ENCODE results near the gene MAST4. TPM values are rescaled to one million over a fixed set of nuclear protein-coding genes. Genes with fewer than 3 reads are reported as not detected.

The MAST4 gene
- total RNA-seq, 2 donors from 2014 or later, result 30.5 to 47.8 TPM

DNA sequence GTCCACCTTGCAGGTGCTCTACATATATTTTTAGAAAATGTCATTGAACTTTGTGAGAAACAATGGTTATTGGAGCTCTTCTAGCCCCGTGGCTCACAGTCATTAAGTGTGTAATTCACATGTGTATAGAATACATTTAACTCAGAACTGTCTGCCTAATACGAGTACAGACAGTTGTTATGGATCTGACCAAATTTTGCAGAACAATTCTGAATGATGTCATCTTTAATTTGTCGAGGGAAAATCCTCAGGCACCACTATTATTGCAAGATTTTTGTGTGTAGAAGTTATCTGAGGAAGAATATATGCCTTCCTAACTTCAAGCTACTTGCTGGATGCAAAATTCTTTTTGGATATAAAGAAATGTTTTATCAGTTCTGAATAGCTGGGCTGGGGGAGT, 383.5 kb downstream of the MAST4 start:
- no peak for TF ChIP-seq CTCF (IDR thresholded peaks at IDR 0.05)
- no peak overlapping the region for H3K4me3 ChIP-seq
- no peak overlapping the region for H3K27ac ChIP-seq
- DNase-seq (ENCODE audit: low spot score) (no peak), ATAC-seq (ENCODE audit: insufficient number of reproducible peaks, low FRiP score, low read depth) (no peak)
- no peaks in the 10 kb centered on the region for H3K27me3 ChIP-seq (replicated peaks; ENCODE audit: insufficient read depth)
- H3K4me1 ChIP-seq (ENCODE audit: control insufficient read depth in 1 of 2, low read depth in 2 of 2), result peaks cover 10 to 24% of the 10 kb centered on the region in 2 donors
- no peaks in the 10 kb centered on the region for H3K9me3 ChIP-seq
- no peaks in the 10 kb centered on the region for H3K36me3 ChIP-seq

DNA sequence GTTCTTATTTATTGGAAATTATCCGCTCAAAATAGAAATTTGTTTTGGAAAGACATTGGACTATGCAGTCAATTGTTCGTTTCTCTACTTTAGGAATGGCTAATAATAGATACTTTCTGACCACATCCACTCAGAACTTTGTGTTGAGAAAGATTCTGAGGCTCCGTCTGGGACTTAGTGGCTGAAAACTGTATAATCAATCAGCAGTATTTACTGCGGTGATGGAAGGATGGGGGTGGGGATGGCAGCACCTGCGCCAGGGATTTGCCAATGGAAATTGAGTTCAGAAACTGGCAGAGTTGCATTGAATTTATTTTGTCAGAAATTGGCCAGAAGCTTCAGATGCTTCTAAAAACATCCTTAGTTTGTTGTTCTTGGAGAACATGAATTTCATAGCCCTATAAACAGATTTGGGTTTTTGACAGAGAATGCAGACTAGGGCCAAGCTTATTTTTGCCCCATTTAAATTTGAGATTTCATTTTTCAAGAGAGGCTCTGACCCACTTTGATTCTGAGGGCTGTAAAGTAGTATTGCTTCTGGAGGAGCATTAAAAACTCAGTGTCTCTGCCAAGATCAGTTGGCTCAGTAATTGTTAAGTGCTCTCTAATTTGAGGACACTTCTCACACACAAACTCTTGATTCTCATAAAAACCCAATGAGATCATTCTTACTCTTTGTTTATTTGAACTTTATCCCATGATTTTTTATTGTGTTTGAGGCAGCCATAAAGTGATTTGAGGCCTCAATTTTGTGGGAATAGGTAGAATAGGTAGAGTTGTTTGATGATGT, 385.3 kb downstream of the MAST4 start:
- TF ChIP-seq CTCF (IDR thresholded peaks at IDR 0.05), result no peak
- peak overlapping the region; percentile 53 to 57 for H3K27ac ChIP-seq
- peak; percentile 30 for ATAC-seq (ENCODE audit: insufficient number of reproducible peaks, low FRiP score, low read depth)

GRCh38 chr5:66982056-66982387, 385.8 kb downstream of the MAST4 start:
- ATAC-seq (ENCODE audit: insufficient number of reproducible peaks, low FRiP score, low read depth) (no peak), DNase-seq (ENCODE audit: low spot score) (no peak)
- H3K27me3 ChIP-seq (replicated peaks; ENCODE audit: insufficient read depth), result no peaks in the 10 kb centered on the region
- no peaks in the 10 kb centered on the region for H3K36me3 ChIP-seq
- H3K4me1 ChIP-seq (ENCODE audit: control insufficient read depth in 1 of 2, low read depth in 2 of 2), result peaks cover 10 to 29% of the 10 kb centered on the region in 2 donors
- no peaks in the 10 kb centered on the region for H3K9me3 ChIP-seq
- TF ChIP-seq CTCF (IDR thresholded peaks at IDR 0.05), result no peak
- H3K27ac ChIP-seq, result peak overlapping the region; percentile 26 to 57
- H3K4me3 ChIP-seq, result no peak overlapping the region

More for the DNA sequence above, 385.3 kb downstream of the MAST4 start:
- H3K4me1 ChIP-seq (ENCODE audit: control insufficient read depth in 1 of 2, low read depth in 2 of 2), result peaks cover 10 to 29% of the 10 kb centered on the region in 2 donors
- no peak for DNase-seq (ENCODE audit: low spot score)
- no peaks in the 10 kb centered on the region for H3K27me3 ChIP-seq (replicated peaks; ENCODE audit: insufficient read depth)
- H3K4me3 ChIP-seq, result peak overlapping the region; percentile 6
- H3K36me3 ChIP-seq, result no peaks in the 10 kb centered on the region
- H3K9me3 ChIP-seq, result no peaks in the 10 kb centered on the region

DNA sequence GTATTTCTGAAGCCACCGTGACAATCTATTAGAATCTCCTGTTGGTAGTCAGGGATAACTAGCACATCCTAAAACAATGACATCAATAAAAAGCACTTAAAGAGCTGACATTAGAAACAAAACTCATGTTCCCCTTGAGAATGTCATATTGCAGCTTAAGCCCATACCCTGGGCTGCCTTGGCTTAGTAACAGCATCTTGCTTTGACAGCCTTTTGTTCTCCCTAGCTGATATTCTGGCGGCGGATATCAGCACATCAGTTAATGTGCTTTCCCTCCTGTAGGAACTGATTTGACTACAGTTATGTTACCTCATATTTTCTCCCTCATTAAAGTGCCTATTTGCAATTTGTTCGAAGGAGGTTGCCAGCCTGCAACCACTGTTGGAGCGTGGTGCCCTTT, 386.3 kb downstream of the MAST4 start:
- H3K36me3 ChIP-seq, result no peaks in the 10 kb centered on the region
- DNase-seq (ENCODE audit: low spot score) (no peak), ATAC-seq (ENCODE audit: insufficient number of reproducible peaks, low FRiP score, low read depth) (no peak)
- peaks cover 11 to 32% of the 10 kb centered on the region in 2 donors for H3K4me1 ChIP-seq (ENCODE audit: control insufficient read depth in 1 of 2, low read depth in 2 of 2)
- peak overlapping the region; percentile 26 to 57 for H3K27ac ChIP-seq
- H3K27me3 ChIP-seq (replicated peaks; ENCODE audit: insufficient read depth), result no peaks in the 10 kb centered on the region
- no peak overlapping the region for H3K4me3 ChIP-seq
- H3K9me3 ChIP-seq, result no peaks in the 10 kb centered on the region
- no peak for TF ChIP-seq CTCF (IDR thresholded peaks at IDR 0.05)

DNA sequence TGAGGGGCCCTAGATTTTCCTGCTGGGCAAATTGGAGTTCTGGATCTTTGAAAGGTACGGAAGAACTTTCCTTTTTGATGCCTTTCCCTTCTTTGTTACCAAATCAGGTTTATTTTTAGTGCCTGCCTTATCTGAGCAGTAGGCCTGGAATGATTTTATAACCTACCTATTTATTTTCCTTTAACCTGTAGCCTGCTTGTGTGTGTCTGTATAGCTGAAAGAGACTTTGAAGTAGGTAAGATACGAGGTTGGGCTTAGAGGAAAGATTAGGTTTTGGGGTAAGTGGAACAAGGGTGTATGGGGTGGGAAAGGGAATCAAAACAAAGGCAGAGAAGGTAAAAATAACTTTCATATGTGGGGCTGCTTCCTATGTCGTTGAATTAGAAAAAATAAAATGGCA, 389.2 kb downstream of the MAST4 start:
- no peaks in the 10 kb centered on the region for H3K36me3 ChIP-seq
- no peak overlapping the region for H3K27ac ChIP-seq
- H3K4me1 ChIP-seq (ENCODE audit: control insufficient read depth in 1 of 2, low read depth in 2 of 2), result peaks cover 14 to 36% of the 10 kb centered on the region in 2 donors
- no peak for ATAC-seq (ENCODE audit: insufficient number of reproducible peaks, low FRiP score, low read depth)
- H3K4me3 ChIP-seq, result no peak overlapping the region
- no peak for DNase-seq (ENCODE audit: low spot score)
- H3K9me3 ChIP-seq, result no peaks in the 10 kb centered on the region
- H3K27me3 ChIP-seq (replicated peaks; ENCODE audit: insufficient read depth), result no peaks in the 10 kb centered on the region
- no peak for TF ChIP-seq CTCF (IDR thresholded peaks at IDR 0.05)

Measured in thoracic aorta (tissue), 2 donors.